ENCODE data around the gene TRAF6. TPM values are rescaled to one million over a fixed set of nuclear protein-coding genes. Genes with fewer than 3 reads are reported as not detected.

The TRAF6 gene
- total and polyA plus RNA-seq, 10 of the 15 experiments (the other 5 are each of a cell fraction or from before 2014, with no cell fraction given): 1.4 to 10.9 (median 7.0) TPM

DNA sequence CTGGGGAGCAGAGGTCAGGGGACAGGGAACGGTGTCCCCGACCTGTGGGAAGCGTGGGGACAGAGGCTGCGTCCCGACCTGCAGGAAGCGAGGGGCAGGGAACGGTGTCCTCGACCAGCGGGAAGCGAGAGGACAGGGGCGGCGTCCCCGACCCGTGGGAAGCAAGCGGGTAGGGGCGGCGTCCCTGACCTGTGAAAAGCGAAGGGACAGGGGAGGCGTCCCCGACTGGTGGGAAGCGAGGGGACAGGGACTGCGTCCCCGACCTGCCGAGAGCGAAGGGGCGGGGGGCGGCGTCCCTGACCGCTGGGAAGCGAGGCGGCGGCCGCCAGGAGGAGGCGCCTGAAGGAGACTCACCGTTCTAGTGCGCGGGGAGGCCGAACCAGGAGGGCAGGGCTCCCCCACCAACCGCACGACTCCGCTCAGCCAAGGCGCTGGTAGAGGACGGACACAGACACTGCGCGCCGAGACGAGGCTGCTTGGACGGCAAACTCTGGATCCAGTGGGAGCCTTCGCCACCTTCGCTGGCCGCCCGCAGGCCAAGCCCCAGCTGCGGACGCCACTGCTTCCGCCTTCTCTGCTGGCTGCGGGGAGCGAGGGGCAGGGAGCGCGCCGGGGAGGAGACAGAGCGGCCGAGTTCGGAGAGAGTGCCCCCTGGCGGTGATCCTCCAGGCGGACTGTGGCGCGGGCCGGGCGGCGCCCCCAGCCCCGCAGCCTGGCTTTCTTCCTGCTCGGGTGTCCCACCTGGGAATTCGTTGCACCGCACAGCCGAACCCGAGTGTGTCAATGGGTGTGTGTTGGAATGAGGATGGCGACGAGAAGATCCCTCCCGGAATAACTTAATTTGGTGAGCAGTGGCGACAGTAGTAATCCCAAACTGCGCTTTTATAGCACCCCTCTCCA, at the start of gene TRAF6 (continued):
- no peak for TF ChIP-seq TCF7 (IDR thresholded peaks at IDR 0.05; ENCODE audit: borderline replicate concordance)
- TF ChIP-seq HDGF (IDR thresholded peaks at IDR 0.05): peak; percentile 91
- TF ChIP-seq, protein P1, sequence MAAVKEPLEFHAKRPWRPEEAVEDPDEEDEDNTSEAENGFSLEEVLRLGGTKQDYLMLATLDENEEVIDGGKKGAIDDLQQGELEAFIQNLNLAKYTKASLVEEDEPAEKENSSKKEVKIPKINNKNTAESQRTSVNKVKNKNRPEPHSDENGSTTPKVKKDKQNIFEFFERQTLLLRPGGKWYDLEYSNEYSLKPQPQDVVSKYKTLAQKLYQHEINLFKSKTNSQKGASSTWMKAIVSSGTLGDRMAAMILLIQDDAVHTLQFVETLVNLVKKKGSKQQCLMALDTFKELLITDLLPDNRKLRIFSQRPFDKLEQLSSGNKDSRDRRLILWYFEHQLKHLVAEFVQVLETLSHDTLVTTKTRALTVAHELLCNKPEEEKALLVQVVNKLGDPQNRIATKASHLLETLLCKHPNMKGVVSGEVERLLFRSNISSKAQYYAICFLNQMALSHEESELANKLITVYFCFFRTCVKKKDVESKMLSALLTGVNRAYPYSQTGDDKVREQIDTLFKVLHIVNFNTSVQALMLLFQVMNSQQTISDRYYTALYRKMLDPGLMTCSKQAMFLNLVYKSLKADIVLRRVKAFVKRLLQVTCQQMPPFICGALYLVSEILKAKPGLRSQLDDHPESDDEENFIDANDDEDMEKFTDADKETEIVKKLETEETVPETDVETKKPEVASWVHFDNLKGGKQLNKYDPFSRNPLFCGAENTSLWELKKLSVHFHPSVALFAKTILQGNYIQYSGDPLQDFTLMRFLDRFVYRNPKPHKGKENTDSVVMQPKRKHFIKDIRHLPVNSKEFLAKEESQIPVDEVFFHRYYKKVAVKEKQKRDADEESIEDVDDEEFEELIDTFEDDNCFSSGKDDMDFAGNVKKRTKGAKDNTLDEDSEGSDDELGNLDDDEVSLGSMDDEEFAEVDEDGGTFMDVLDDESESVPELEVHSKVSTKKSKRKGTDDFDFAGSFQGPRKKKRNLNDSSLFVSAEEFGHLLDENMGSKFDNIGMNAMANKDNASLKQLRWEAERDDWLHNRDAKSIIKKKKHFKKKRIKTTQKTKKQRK (IDR thresholded peaks at IDR 0.05; ENCODE audit: low read depth, low read length): no peak
- TF ChIP-seq RFX5 (IDR thresholded peaks at IDR 0.05; ENCODE audit: low read depth, low read length): no peak
- TF ChIP-seq, protein P2, sequence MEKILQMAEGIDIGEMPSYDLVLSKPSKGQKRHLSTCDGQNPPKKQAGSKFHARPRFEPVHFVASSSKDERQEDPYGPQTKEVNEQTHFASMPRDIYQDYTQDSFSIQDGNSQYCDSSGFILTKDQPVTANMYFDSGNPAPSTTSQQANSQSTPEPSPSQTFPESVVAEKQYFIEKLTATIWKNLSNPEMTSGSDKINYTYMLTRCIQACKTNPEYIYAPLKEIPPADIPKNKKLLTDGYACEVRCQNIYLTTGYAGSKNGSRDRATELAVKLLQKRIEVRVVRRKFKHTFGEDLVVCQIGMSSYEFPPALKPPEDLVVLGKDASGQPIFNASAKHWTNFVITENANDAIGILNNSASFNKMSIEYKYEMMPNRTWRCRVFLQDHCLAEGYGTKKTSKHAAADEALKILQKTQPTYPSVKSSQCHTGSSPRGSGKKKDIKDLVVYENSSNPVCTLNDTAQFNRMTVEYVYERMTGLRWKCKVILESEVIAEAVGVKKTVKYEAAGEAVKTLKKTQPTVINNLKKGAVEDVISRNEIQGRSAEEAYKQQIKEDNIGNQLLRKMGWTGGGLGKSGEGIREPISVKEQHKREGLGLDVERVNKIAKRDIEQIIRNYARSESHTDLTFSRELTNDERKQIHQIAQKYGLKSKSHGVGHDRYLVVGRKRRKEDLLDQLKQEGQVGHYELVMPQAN (conservative IDR thresholded peaks at IDR 0.05): peak; percentile 91
- peak; percentile 100 for TF ChIP-seq POLR2A (IDR thresholded peaks at IDR 0.05; ENCODE audit: low read depth, low read length)
- TF ChIP-seq EZH2 (IDR thresholded peaks at IDR 0.05; ENCODE audit: borderline replicate concordance, control insufficient read depth, low read depth, low read length): no peak
- TF ChIP-seq, protein P3, sequence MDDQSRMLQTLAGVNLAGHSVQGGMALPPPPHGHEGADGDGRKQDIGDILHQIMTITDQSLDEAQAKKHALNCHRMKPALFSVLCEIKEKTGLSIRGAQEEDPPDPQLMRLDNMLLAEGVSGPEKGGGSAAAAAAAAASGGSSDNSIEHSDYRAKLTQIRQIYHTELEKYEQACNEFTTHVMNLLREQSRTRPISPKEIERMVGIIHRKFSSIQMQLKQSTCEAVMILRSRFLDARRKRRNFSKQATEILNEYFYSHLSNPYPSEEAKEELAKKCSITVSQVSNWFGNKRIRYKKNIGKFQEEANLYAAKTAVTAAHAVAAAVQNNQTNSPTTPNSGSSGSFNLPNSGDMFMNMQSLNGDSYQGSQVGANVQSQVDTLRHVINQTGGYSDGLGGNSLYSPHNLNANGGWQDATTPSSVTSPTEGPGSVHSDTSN (IDR thresholded peaks at IDR 0.05; ENCODE audit: insufficient replicate concordance, low read depth, low read length): no peak
- no peak for TF ChIP-seq ESRRA (IDR thresholded peaks at IDR 0.05; ENCODE audit: low read length)
- no peak for TF ChIP-seq FOXK2 (IDR thresholded peaks at IDR 0.05)
- no peak for TF ChIP-seq HDAC6 (IDR thresholded peaks at IDR 0.05; ENCODE audit: unreplicated experiment)
- TF ChIP-seq MTA2 (IDR thresholded peaks at IDR 0.05; ENCODE audit: low read depth): no peak
- peak; percentile 65 for TF ChIP-seq PAX5 (IDR thresholded peaks at IDR 0.05; ENCODE audit: borderline replicate concordance, low read depth, low read length)
- TF ChIP-seq SMC3 (IDR thresholded peaks at IDR 0.05; ENCODE audit: borderline replicate concordance, low read length): peak; percentile 33
- TF ChIP-seq, protein P4, sequence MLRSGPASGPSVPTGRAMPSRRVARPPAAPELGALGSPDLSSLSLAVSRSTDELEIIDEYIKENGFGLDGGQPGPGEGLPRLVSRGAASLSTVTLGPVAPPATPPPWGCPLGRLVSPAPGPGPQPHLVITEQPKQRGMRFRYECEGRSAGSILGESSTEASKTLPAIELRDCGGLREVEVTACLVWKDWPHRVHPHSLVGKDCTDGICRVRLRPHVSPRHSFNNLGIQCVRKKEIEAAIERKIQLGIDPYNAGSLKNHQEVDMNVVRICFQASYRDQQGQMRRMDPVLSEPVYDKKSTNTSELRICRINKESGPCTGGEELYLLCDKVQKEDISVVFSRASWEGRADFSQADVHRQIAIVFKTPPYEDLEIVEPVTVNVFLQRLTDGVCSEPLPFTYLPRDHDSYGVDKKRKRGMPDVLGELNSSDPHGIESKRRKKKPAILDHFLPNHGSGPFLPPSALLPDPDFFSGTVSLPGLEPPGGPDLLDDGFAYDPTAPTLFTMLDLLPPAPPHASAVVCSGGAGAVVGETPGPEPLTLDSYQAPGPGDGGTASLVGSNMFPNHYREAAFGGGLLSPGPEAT (IDR thresholded peaks at IDR 0.05; ENCODE audit: low read depth): peak; percentile 54
- TF ChIP-seq, protein P5, sequence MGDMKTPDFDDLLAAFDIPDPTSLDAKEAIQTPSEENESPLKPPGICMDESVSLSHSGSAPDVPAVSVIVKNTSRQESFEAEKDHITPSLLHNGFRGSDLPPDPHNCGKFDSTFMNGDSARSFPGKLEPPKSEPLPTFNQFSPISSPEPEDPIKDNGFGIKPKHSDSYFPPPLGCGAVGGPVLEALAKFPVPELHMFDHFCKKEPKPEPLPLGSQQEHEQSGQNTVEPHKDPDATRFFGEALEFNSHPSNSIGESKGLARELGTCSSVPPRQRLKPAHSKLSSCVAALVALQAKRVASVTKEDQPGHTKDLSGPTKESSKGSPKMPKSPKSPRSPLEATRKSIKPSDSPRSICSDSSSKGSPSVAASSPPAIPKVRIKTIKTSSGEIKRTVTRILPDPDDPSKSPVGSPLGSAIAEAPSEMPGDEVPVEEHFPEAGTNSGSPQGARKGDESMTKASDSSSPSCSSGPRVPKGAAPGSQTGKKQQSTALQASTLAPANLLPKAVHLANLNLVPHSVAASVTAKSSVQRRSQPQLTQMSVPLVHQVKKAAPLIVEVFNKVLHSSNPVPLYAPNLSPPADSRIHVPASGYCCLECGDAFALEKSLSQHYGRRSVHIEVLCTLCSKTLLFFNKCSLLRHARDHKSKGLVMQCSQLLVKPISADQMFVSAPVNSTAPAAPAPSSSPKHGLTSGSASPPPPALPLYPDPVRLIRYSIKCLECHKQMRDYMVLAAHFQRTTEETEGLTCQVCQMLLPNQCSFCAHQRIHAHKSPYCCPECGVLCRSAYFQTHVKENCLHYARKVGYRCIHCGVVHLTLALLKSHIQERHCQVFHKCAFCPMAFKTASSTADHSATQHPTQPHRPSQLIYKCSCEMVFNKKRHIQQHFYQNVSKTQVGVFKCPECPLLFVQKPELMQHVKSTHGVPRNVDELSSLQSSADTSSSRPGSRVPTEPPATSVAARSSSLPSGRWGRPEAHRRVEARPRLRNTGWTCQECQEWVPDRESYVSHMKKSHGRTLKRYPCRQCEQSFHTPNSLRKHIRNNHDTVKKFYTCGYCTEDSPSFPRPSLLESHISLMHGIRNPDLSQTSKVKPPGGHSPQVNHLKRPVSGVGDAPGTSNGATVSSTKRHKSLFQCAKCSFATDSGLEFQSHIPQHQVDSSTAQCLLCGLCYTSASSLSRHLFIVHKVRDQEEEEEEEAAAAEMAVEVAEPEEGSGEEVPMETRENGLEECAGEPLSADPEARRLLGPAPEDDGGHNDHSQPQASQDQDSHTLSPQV (IDR thresholded peaks at IDR 0.05): no peak
- TF ChIP-seq HDAC2 (IDR thresholded peaks at IDR 0.05): no peak
